MM.1S (cell line): ENCODE measurements around the gene LGSN.

Experiments
- DNase-seq: peaks from one replicate; pipeline ENCODE4 v3.0.0-alpha.2; 2015
- H2AFZ ChIP-seq: fragments of 300-600 bp; sonication (generic); 2 replicates; pipeline ENCODE4 v1.6.0; 2016; ENCODE audit warnings: antibody characterized with exemption, low read length
- H3F3A ChIP-seq: fragments of 300-600 bp; sonication (generic); 2 replicates; pipeline ENCODE4 v1.6.1; 2016; ENCODE audit warnings: mild to moderate bottlenecking, antibody characterized with exemption, low read length, moderate library complexity, mixed read lengths; ENCODE audit not compliant: insufficient read depth
- H3K27ac ChIP-seq: fragments of 300-600 bp; sonication (generic); 2 replicates; pipeline ENCODE4 v1.5.1; 2016; ENCODE audit warnings: mild to moderate bottlenecking, low read length
- H3K27me3 ChIP-seq: fragments of 300-600 bp; sonication (generic); replicated peaks from 2 replicates; pipeline ENCODE4 v1.6.0; 2016; ENCODE audit warnings: low read length; ENCODE audit not compliant: insufficient read depth
- H3K36me3 ChIP-seq: fragments of 300-600 bp; sonication (generic); replicated peaks from 2 replicates; pipeline ENCODE4 v1.6.1; 2016; ENCODE audit warnings: mild to moderate bottlenecking, low read length, mixed read lengths; ENCODE audit not compliant: insufficient read depth
- H3K4me1 ChIP-seq: fragments of 300-600 bp; sonication (generic); 2 replicates; pipeline ENCODE4 v1.6.1; 2016; ENCODE audit warnings: low read length, mixed read lengths
- H3K4me2 ChIP-seq: fragments of 300-600 bp; sonication (generic); 2 replicates; pipeline ENCODE4 v1.6.0; 2016; ENCODE audit warnings: low read depth, low read length
- H3K4me3 ChIP-seq: fragments of 300-600 bp; sonication (generic); 2 replicates; pipeline ENCODE4 v1.5.1; 2016; ENCODE audit warnings: low read length, mixed read lengths
- H3K79me2 ChIP-seq: fragments of 300-600 bp; sonication (generic); 2 replicates; pipeline ENCODE4 v1.6.1; 2016; ENCODE audit warnings: mixed run types, low read length, mixed read lengths
- H3K9ac ChIP-seq: fragments of 300-600 bp; sonication (generic); 2 replicates; pipeline ENCODE4 v1.6.1; 2016; ENCODE audit warnings: low read length, mixed read lengths
- H3K9me2 ChIP-seq: fragments of 300-600 bp; sonication (generic); replicated peaks from 2 replicates; pipeline ENCODE4 v1.6.1; 2016; ENCODE audit warnings: mild to moderate bottlenecking, low read length, mixed read lengths; ENCODE audit not compliant: insufficient read depth
- H3K9me3 ChIP-seq: fragments of 300-600 bp; sonication (generic); replicated peaks from 2 replicates; pipeline ENCODE4 v1.6.1; 2016; ENCODE audit warnings: mild to moderate bottlenecking, low read length, mixed read lengths; ENCODE audit not compliant: insufficient read depth
- H4K20me1 ChIP-seq: fragments of 300-600 bp; sonication (generic); 2 replicates; pipeline ENCODE4 v1.6.1; 2016; ENCODE audit warnings: mild to moderate bottlenecking, low read length, moderate library complexity, mixed read lengths; ENCODE audit not compliant: insufficient read depth
- CTCF ChIP-seq: fragments of 300-600 bp; sonication (generic); IDR thresholded peaks from 2 replicates; pipeline ENCODE4 v1.5.1; 2016; ENCODE audit warnings: antibody characterized with exemption, low read length, mixed read lengths
- EZH2 ChIP-seq: fragments of 300-600 bp; sonication (generic); optimal IDR thresholded peaks from 2 replicates; pipeline ENCODE3; 2017; ENCODE audit warnings: low read depth, mild to moderate bottlenecking, antibody characterized with exemption, low read length, mixed read lengths
- EZH2phosphoT487 ChIP-seq: fragments of 300-600 bp; sonication (generic); IDR thresholded peaks from 2 replicates; pipeline ENCODE4 v1.6.1; 2018; ENCODE audit warnings: antibody characterized with exemption, low read length

LGSN gene

GRCh38 chr6:63289269-63289872 lies 30.4 kb downstream of the LGSN start:
- DNase-seq, result no peak
- H3K9me3 ChIP-seq, result no peaks in the 10 kb centered on the region
- H3K9me2 ChIP-seq, result no peaks in the 10 kb centered on the region
- H3F3A ChIP-seq, result no peaks in the 10 kb centered on the region
- no peak overlapping the region for H3K9ac ChIP-seq
- H3K27ac ChIP-seq, result no peak overlapping the region
- H3K36me3 ChIP-seq, result no peaks in the 10 kb centered on the region
- no peak overlapping the region for H2AFZ ChIP-seq
- H3K79me2 ChIP-seq, result no peaks in the 10 kb centered on the region
- H4K20me1 ChIP-seq, result no peaks in the 10 kb centered on the region
- TF ChIP-seq CTCF, result no peak
- TF ChIP-seq EZH2phosphoT487, result no peak
- no peak for TF ChIP-seq EZH2
- H3K4me1 ChIP-seq, result no peaks in the 10 kb centered on the region
- no peak overlapping the region for H3K4me3 ChIP-seq
- H3K27me3 ChIP-seq, result no peaks in the 10 kb centered on the region
- no peak overlapping the region for H3K4me2 ChIP-seq

GRCh38 chr6:63280639-63281180 lies 39.1 kb downstream of the LGSN start:
- no peaks in the 10 kb centered on the region for H4K20me1 ChIP-seq
- H3K9me3 ChIP-seq, result no peaks in the 10 kb centered on the region
- H3K9ac ChIP-seq, result no peak overlapping the region
- no peaks in the 10 kb centered on the region for H3F3A ChIP-seq
- DNase-seq, result no peak
- H3K9me2 ChIP-seq, result no peaks in the 10 kb centered on the region
- H2AFZ ChIP-seq, result no peak overlapping the region
- no peak for TF ChIP-seq EZH2
- TF ChIP-seq EZH2phosphoT487, result no peak
- TF ChIP-seq CTCF, result no peak
- H3K4me2 ChIP-seq, result no peak overlapping the region
- H3K36me3 ChIP-seq, result no peaks in the 10 kb centered on the region
- no peak overlapping the region for H3K4me3 ChIP-seq
- no peaks in the 10 kb centered on the region for H3K27me3 ChIP-seq
- no peaks in the 10 kb centered on the region for H3K79me2 ChIP-seq
- no peaks in the 10 kb centered on the region for H3K4me1 ChIP-seq
- H3K27ac ChIP-seq, result no peak overlapping the region

GRCh38 chr6:63278916-63279315 lies 40.9 kb downstream of the LGSN start:
- no peaks in the 10 kb centered on the region for H3K4me1 ChIP-seq
- no peaks in the 10 kb centered on the region for H3K9me3 ChIP-seq
- TF ChIP-seq EZH2 (no peak), CTCF (no peak), EZH2phosphoT487 (no peak)
- H3K4me2 ChIP-seq, result no peak overlapping the region
- DNase-seq, result no peak
- H3K9me2 ChIP-seq, result no peaks in the 10 kb centered on the region
- no peaks in the 10 kb centered on the region for H3K79me2 ChIP-seq
- no peaks in the 10 kb centered on the region for H3K27me3 ChIP-seq
- H3F3A ChIP-seq, result no peaks in the 10 kb centered on the region
- no peak overlapping the region for H3K4me3 ChIP-seq
- H3K36me3 ChIP-seq, result no peaks in the 10 kb centered on the region
- H4K20me1 ChIP-seq, result no peaks in the 10 kb centered on the region
- H2AFZ ChIP-seq, result no peak overlapping the region
- no peak overlapping the region for H3K27ac ChIP-seq
- H3K9ac ChIP-seq, result no peak overlapping the region
